GM11168 (cell line): ENCODE data around the gene MCM9.

Experiments used
- in situ Hi-C: fragments of 300-500 bp; cut with MboI; formaldehyde crosslinking; loops from one replicate; pipeline ENCODE4 v1.12.0; 2022; ENCODE audit warnings: low sequenced_read_pairs; ENCODE audit not compliant: unreplicated experiment

The MCM9 gene

GRCh38 chr6:118894425-118895260, 40.3 kb downstream of the MCM9 start:
- in situ Hi-C loops = no loop called here

GRCh38 chr6:118893807-118894424, 41.0 kb downstream of the MCM9 start, which contains the start of gene ASF1A:
Gene ASF1A (plus strand): TSS chr6:118894152. CDS start chr6:118894414, 262 bp downstream.
- in situ Hi-C loops = no loop called here

- in situ Hi-C loops = no loop called here
Observed at GRCh38 chr6:118893064-118893806, 41.7 kb downstream of the MCM9 start.

- in situ Hi-C loops = no loop called here
Observed at GRCh38 chr6:118892355-118892991, 42.5 kb downstream of the MCM9 start.

GRCh38 chr6:118890997-118891790, 43.8 kb downstream of the MCM9 start:
- in situ Hi-C loops = no loop called here

- in situ Hi-C loops = no loop called here
Observed at GRCh38 chr6:118889163-118889562, 45.8 kb downstream of the MCM9 start.

- in situ Hi-C loops = no loop called here
Observed at GRCh38 chr6:118886641-118887040, 48.3 kb downstream of the MCM9 start.

GRCh38 chr6:118882314-118882905, 52.5 kb downstream of the MCM9 start:
- in situ Hi-C loops = no loop called here

GRCh38 chr6:118881440-118882313, 53.3 kb downstream of the MCM9 start:
- in situ Hi-C loops = no loop called here

GRCh38 chr6:118877806-118878205, 57.2 kb downstream of the MCM9 start:
- in situ Hi-C loops = no loop called here

GRCh38 chr6:118876814-118877213, 58.1 kb downstream of the MCM9 start:
- in situ Hi-C loops = no loop called here

GRCh38 chr6:118876198-118876597, 58.8 kb downstream of the MCM9 start:
- in situ Hi-C loops = no loop called here

GRCh38 chr6:118875672-118876071, 59.3 kb downstream of the MCM9 start:
- in situ Hi-C loops = no loop called here

- in situ Hi-C loops = no loop called here
Observed at GRCh38 chr6:118873239-118873638, 61.7 kb downstream of the MCM9 start.

- in situ Hi-C loops = no loop called here
Observed at GRCh38 chr6:118872726-118873125, 62.2 kb downstream of the MCM9 start.

GRCh38 chr6:118872318-118872717, 62.6 kb downstream of the MCM9 start:
- in situ Hi-C loops = no loop called here

GRCh38 chr6:118871331-118871730, 63.6 kb downstream of the MCM9 start:
- in situ Hi-C loops = no loop called here

GRCh38 chr6:118869894-118870589, 64.9 kb downstream of the MCM9 start:
- in situ Hi-C loops = no loop called here
